HepG2 (cell line): ENCODE measurements around the gene PODXL.

Experiments
- MAZ ChIP-seq, 2 experiments: sonication (generic) in 1 of 2; formaldehyde crosslinking in 1 of 2; IDR thresholded peaks; 2 replicates each; pipeline versions ENCODE4 v1.5.0 to v1.6.1; 2012 to 2020; ENCODE audit warnings: low read depth in 2 of 2, mild to moderate bottlenecking in 2 of 2, borderline replicate concordance in 1 of 2, improper control_type of control experiment in 1 of 2, low read length in 1 of 2, missing genetic modification reagents in 1 of 2, moderate library complexity in 1 of 2
- RBM22 ChIP-seq: fragments of 200-400 bp; formaldehyde crosslinking; optimal IDR thresholded peaks from 2 replicates; pipeline ENCODE3; 2017; ENCODE audit warnings: mild to moderate bottlenecking, low read length, moderate library complexity
- TF ChIP-seq, protein P1 (sequence below): IDR thresholded peaks from 2 replicates; pipeline ENCODE4 v1.6.1; 2016; ENCODE audit warnings: missing compliant biosample characterization, missing genetic modification reagents, borderline replicate concordance
- TF ChIP-seq, protein P2 (sequence below): sonication (generic); formaldehyde crosslinking; IDR thresholded peaks from 2 replicates; pipeline ENCODE4; 2020; ENCODE audit warnings: missing genetic modification reagents, mild to moderate bottlenecking, borderline replicate concordance

- TF ChIP-seq MAZ (IDR thresholded peaks at IDR 0.05; ENCODE audit: borderline replicate concordance, low read depth, low read length): no peak
- TF ChIP-seq MAZ (CRISPR knock-in tag; IDR thresholded peaks at IDR 0.05; ENCODE audit: low read depth): no peak
- TF ChIP-seq, protein P1, sequence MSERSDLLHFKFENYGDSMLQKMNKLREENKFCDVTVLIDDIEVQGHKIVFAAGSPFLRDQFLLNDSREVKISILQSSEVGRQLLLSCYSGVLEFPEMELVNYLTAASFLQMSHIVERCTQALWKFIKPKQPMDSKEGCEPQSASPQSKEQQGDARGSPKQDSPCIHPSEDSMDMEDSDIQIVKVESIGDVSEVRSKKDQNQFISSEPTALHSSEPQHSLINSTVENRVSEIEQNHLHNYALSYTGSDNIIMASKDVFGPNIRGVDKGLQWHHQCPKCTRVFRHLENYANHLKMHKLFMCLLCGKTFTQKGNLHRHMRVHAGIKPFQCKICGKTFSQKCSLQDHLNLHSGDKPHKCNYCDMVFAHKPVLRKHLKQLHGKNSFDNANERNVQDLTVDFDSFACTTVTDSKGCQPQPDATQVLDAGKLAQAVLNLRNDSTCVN (CRISPR knock-in tag): no peak
- no peak for TF ChIP-seq RBM22
- TF ChIP-seq, protein P2, sequence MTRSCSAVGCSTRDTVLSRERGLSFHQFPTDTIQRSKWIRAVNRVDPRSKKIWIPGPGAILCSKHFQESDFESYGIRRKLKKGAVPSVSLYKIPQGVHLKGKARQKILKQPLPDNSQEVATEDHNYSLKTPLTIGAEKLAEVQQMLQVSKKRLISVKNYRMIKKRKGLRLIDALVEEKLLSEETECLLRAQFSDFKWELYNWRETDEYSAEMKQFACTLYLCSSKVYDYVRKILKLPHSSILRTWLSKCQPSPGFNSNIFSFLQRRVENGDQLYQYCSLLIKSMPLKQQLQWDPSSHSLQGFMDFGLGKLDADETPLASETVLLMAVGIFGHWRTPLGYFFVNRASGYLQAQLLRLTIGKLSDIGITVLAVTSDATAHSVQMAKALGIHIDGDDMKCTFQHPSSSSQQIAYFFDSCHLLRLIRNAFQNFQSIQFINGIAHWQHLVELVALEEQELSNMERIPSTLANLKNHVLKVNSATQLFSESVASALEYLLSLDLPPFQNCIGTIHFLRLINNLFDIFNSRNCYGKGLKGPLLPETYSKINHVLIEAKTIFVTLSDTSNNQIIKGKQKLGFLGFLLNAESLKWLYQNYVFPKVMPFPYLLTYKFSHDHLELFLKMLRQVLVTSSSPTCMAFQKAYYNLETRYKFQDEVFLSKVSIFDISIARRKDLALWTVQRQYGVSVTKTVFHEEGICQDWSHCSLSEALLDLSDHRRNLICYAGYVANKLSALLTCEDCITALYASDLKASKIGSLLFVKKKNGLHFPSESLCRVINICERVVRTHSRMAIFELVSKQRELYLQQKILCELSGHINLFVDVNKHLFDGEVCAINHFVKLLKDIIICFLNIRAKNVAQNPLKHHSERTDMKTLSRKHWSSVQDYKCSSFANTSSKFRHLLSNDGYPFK (CRISPR knock-in tag): no peak
Observed at GRCh38 chr7:131476740-131477139, 79.7 kb downstream of the PODXL start.
